Skeletal muscle tissue (tissue), 4 donors: Measurements from ENCODE around the gene BAHD1. TPM values are rescaled to one million over a fixed set of nuclear protein-coding genes. Genes with fewer than 3 reads are reported as not detected.
A peak's percentile ranks its signal among the peaks of the same experiment; 100 is the strongest.

ENCODE experiments used
- H3K27ac ChIP-seq: one replicate; pipeline ENCODE4 v1.7.0; 2013; ENCODE audit warnings: mild to moderate bottlenecking, low read depth, low read length, inconsistent platforms
- H3K27me3 ChIP-seq, 3 donors: one replicate each; pipeline ENCODE4 v1.7.0; 2013; ENCODE audit warnings: low read length in 3 of 3; ENCODE audit not compliant: control insufficient read depth in 3 of 3, insufficient read depth in 3 of 3
- H3K36me3 ChIP-seq, 3 donors: one replicate each; pipeline ENCODE4 v1.7.0; 2013; ENCODE audit warnings: low read length in 3 of 3; ENCODE audit not compliant: control insufficient read depth in 3 of 3, insufficient read depth in 3 of 3
- H3K4me1 ChIP-seq, 3 donors: one replicate each; pipeline ENCODE4 v1.7.0; 2013; ENCODE audit warnings: low read length in 3 of 3, mild to moderate bottlenecking in 3 of 3; ENCODE audit not compliant: control insufficient read depth in 3 of 3, insufficient read depth in 3 of 3
- H3K4me3 ChIP-seq, 3 donors: one replicate each; pipeline ENCODE4 v1.7.0; 2013; ENCODE audit warnings: low read length in 3 of 3
- H3K9ac ChIP-seq, 3 donors: one replicate each; pipeline ENCODE4 v1.7.0; 2013; ENCODE audit warnings: low read length in 3 of 3, mild to moderate bottlenecking in 3 of 3, moderate library complexity in 2 of 3, low read depth in 1 of 3
- H3K9me3 ChIP-seq, 3 donors: one replicate each; pipeline ENCODE4 v1.7.0; 2013; ENCODE audit warnings: low read length in 3 of 3; ENCODE audit not compliant: control insufficient read depth in 3 of 3
- total RNA-seq: library from RNA; depleted of rRNA; stranded (reverse); fragments of >200 nt; gene quantifications from one replicate; pipeline ENCODE4 v1.2.3, GENCODE V29; 2014
- donor health status: Osteomylitis.

Gene BAHD1
- total RNA-seq, 1 donor from 2014 or later, result 9.4 TPM

DNA sequence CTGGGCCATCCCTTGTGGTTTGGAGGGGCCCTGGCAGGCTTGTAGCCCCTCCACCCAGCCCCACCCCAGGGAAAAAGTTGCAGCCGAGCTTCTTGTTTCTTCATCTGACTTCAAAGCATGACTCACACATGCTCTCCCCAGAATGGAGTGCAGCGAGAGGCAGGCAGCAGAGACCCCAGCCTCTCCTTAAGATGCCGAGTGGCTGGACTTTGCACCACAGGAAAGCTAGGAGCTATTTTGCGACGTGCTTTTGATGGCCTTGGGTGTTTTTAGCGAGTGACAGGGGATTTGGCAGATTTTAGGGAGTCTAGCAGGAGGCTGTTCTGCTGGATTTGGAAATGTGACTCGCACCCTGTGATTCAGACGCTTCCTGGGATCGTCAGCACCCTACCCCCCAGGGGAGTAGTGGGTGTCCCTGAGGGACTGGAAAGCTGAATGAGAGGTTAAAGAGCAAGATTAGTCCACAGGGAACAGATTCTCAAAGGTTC lies 14.2 kb downstream of the BAHD1 start:
- no peaks in the 10 kb centered on the region for H3K27me3 ChIP-seq
- peak overlapping the region in 2 of 3 donors; percentile 16 to 38 for H3K9ac ChIP-seq
- peaks cover 11 to 29% (median 17%) of the 10 kb centered on the region in 3 donors for H3K4me1 ChIP-seq
- peaks cover 0 to 14% (median 11%) of the 10 kb centered on the region in 3 donors for H3K36me3 ChIP-seq
- H3K9me3 ChIP-seq, result no peaks in the 10 kb centered on the region
- no peak overlapping the region for H3K27ac ChIP-seq
- H3K4me3 ChIP-seq, result no peak overlapping the region

DNA sequence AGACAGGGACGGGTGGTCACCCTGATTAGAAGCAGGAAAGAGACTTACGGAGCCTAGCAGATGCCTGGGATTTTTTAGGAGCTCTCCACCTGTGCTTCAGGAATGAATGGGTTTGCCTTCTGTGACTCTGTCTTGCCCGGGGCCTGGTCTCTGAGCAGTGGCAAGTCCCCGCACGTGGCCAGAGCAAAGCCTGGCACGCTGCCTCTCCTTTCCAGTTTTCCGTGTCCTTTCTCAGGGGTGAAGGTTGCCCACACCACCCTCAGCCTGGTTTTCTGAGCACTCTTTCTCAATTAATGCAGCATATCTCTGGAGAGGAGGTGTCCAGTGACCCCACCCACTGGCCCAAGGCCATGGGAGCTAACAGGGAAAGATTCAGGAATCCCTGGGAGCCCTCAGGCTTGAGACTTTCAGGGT lies 15.6 kb downstream of the BAHD1 start:
- Histone ChIP-seq H3K4me3 (no peak overlapping the region), H3K9me3 (no peaks in the 10 kb centered on the region), H3K36me3 (peaks cover 8 to 17% (median 12%) of the 10 kb centered on the region in 3 donors), H3K27me3 (no peaks in the 10 kb centered on the region), H3K9ac (peak overlapping the region in 1 of 3 donors; percentile 25), H3K4me1 (peaks cover 11 to 29% (median 17%) of the 10 kb centered on the region in 3 donors), H3K27ac (no peak overlapping the region)

DNA sequence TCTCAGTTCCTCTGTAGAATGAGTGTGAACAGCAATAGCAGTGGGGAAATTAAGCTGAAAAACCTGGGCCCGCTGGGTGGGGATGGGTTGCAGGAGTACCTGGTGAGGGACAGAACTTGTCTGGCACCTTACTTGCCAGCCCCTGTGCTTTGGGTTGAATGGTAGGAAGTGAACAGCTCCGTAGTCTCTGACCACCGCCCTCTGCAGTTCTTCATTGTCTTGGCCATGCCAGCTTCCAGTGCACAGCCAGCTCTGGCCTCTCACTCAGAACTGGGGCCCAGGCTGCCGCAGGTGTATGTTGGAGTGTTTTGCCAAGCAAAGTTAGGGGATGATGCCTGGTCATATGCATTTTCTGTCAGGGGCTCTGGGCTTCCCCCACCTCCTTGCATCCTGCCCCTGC lies 16.0 kb downstream of the BAHD1 start:
- peak overlapping the region in 1 of 3 donors; percentile 25 for H3K9ac ChIP-seq
- no peaks in the 10 kb centered on the region for H3K27me3 ChIP-seq
- H3K9me3 ChIP-seq, result no peaks in the 10 kb centered on the region
- peaks cover 8 to 17% (median 12%) of the 10 kb centered on the region in 3 donors for H3K36me3 ChIP-seq
- no peak overlapping the region for H3K27ac ChIP-seq
- peaks cover 11 to 26% (median 17%) of the 10 kb centered on the region in 3 donors for H3K4me1 ChIP-seq
- H3K4me3 ChIP-seq, result no peak overlapping the region

DNA sequence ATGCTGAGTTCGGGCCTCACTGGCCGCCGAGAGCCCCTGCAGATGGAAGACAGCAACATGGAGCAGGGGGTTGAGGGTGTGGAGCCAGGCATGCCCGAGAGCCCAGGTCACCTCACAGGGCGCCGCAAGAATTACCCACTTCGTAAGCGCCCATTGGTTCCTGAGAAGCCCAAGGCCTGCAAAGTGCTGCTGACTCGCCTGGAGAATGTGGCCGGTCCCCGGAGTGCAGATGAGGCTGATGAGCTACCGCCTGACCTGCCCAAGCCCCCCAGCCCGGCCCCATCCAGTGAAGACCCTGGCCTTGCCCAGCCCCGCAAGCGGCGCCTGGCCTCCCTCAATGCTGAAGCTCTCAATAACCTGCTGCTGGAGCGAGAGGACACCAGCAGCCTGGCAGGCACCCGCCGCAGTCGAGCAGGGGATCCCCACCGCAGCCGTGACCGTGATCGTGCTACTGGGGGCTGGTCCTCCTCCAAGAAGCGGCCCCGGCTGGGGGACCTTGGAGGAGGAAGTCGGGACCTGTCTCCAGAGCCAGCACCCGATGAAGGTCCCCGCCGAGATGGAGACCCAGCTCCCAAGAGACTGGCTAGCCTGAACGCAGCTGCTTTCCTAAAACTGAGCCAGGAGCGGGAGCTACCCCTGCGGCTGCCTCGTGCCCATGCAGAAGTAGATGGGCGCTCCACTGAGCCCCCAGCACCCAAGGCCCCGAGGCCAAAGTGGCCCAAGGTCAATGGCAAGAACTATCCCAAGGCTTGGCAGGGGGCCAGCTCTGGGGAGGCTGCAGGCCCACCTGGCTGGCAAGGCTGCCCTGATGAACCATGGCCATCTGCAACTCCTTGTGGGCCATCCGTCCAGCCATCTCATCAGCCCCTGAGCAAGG lies 18.0 kb downstream of the BAHD1 start:
- Histone ChIP-seq H3K27me3 (no peaks in the 10 kb centered on the region), H3K4me3 (no peak overlapping the region), H3K9ac (no peak overlapping the region), H3K4me1 (peaks cover 11 to 20% (median 16%) of the 10 kb centered on the region in 3 donors), H3K36me3 (peaks cover 17 to 22% (median 18%) of the 10 kb centered on the region in 3 donors), H3K27ac (no peak overlapping the region), H3K9me3 (no peaks in the 10 kb centered on the region)

DNA sequence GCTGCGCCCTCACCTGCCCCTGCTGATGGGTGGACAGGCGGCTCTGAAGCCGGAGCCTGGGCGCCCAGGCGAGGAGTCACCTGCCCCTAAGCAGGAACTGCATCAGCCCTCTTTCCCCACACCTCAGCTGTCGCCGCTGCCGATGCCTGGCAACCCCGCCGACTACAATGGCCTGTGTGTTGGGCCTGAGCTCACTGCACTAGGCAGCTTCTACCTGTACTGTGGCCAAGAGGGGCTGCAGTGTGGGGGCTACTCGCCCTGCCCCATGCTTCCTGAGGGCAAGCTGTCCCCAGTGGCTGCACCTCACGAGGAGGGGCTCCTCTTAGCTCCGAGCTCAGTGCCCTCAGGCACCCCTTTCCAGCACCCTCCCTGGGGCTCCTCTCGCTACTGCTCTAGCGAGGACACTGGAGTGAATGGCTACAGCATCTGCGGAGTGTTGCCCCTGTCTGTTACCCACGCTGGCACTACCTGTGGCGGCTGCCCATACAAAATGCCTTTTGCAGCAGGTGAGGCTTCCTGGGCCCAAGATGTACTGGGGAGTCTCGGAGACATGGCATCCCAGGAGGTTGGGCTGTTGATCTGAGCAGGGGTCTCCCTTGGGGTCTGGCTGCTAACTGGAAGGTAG lies 18.8 kb downstream of the BAHD1 start:
- no peaks in the 10 kb centered on the region for H3K9me3 ChIP-seq
- no peaks in the 10 kb centered on the region for H3K27me3 ChIP-seq
- H3K4me3 ChIP-seq, result no peak overlapping the region
- H3K27ac ChIP-seq, result no peak overlapping the region
- peaks cover 24 to 26% (median 25%) of the 10 kb centered on the region in 3 donors for H3K36me3 ChIP-seq
- H3K4me1 ChIP-seq, result peaks cover 11 to 24% (median 17%) of the 10 kb centered on the region in 3 donors
- no peak overlapping the region for H3K9ac ChIP-seq

DNA sequence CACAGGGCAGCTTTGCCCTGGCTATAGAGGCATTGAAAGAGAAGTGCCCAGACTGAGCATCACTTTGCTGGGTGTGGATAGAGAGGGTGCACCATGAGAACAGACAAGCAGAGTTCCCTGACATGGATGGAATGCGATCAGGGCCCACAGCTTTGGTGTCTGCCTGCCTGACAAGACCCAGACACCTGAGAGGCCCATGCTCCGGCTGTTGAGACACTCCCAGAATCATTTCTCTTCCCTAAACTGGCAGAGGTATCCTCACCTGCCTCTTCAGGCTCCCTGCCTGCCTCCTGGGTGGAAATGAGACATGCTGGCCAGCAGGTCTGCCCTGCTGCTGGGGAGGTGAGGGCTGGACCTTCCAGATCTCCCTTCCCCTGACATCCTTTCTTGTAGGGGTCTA lies 19.7 kb downstream of the BAHD1 start:
- Histone ChIP-seq H3K36me3 (peaks cover 30 to 34% (median 31%) of the 10 kb centered on the region in 3 donors), H3K9ac (no peak overlapping the region), H3K27ac (no peak overlapping the region), H3K27me3 (no peaks in the 10 kb centered on the region), H3K9me3 (no peaks in the 10 kb centered on the region), H3K4me3 (no peak overlapping the region), H3K4me1 (peaks cover 4 to 18% (median 8%) of the 10 kb centered on the region in 3 donors)

DNA sequence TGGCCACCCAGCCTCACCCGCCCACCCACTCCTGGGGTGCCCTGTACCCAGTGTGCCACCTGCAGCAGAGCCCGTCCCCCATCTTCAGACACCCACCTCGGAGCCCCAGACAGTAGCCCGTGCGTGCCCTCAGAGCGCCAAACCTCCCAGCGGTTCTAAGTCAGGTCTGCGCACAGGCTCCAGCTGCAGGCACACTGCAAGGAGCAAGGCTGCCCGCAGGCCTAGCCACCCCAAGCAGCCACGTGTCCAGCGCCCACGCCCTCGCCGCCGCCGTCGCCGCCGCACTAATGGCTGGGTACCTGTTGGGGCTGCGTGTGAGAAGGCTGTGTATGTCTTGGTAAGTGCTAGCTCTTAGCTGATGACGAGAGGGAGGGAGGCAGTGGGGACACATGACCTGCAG lies 21.2 kb downstream of the BAHD1 start:
- peaks cover 0 to 10% (median 0%) of the 10 kb centered on the region in 3 donors for H3K4me1 ChIP-seq
- no peak overlapping the region for H3K9ac ChIP-seq
- H3K27ac ChIP-seq, result no peak overlapping the region
- H3K36me3 ChIP-seq, result peaks cover 36 to 48% (median 40%) of the 10 kb centered on the region in 3 donors
- no peak overlapping the region for H3K4me3 ChIP-seq
- no peaks in the 10 kb centered on the region for H3K27me3 ChIP-seq
- H3K9me3 ChIP-seq, result no peaks in the 10 kb centered on the region

DNA sequence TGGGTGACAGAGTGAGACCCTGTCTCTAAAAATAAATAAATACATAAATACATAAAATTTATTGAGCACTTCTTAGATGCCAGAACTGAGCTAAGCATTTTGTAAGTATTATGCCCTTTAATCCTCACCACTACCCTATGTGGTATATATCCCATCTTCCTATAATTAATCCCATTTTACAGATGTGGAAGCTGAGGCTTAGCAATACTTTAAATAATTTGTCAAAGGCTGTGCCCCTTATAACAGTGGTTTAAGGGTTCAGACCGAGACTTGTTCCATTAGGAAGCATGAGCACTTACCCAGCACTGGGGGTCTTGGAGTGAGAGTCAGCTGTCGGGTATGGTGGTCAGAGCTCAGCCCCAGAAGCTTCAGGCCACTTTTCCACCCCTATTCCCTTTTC lies 22.5 kb downstream of the BAHD1 start:
- Histone ChIP-seq H3K4me1 (peaks cover 0 to 10% (median 0%) of the 10 kb centered on the region in 3 donors), H3K9me3 (no peaks in the 10 kb centered on the region), H3K4me3 (no peak overlapping the region), H3K27ac (no peak overlapping the region), H3K9ac (peak overlapping the region in 2 of 3 donors; percentile 0 to 45), H3K27me3 (no peaks in the 10 kb centered on the region), H3K36me3 (peaks cover 35 to 49% (median 42%) of the 10 kb centered on the region in 3 donors)

DNA sequence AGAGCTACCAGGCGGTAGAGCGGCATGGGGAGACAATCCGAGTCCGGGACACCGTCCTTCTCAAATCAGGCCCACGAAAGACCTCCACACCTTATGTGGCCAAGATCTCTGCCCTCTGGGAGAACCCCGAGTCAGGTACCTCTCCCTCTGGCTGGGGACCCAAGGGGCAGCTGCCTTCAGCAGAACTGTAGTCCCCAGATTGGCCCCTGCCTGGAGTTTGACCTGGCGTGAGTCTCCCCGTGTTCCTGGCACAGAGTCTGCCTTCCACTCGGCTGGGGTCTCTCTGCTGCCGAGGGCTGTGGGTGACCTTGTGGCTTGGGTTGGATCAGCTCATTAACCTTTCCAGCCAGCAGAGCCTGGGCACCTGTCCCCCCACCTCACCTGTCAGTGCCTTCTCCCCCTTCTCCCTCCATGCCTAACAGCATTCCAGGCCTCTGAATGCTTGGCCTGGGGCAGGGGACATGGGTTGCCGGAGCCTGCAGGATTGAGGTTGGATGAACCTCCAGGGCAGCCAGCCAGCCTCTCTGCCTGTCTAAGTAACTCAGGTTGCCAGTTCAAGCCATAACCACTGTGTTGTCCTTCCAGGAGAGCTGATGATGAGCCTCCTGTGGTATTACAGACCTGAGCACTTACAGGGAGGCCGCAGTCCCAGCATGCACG lies 23.3 kb downstream of the BAHD1 start:
- H3K9me3 ChIP-seq, result no peaks in the 10 kb centered on the region
- no peak overlapping the region for H3K4me3 ChIP-seq
- peak overlapping the region in 1 of 3 donors; percentile 45 for H3K9ac ChIP-seq
- H3K27ac ChIP-seq, result no peak overlapping the region
- peaks cover 0 to 10% (median 0%) of the 10 kb centered on the region in 3 donors for H3K4me1 ChIP-seq
- H3K36me3 ChIP-seq, result peaks cover 32 to 49% (median 41%) of the 10 kb centered on the region in 3 donors
- no peaks in the 10 kb centered on the region for H3K27me3 ChIP-seq
